Natural killer cell (primary cell): ENCODE measurements around the gene CUZD1. TPM values are rescaled to one million over a fixed set of nuclear protein-coding genes. Genes with fewer than 3 reads are reported as not detected.

ENCODE experiments used
- ATAC-seq, 3 donors: fragments of 150-1000 bp in 2 of 3; fragments of 200-7000 bp in 1 of 3; cut with Tn5 transposase; 1 replicate in 1 of 3; 2 replicates in 2 of 3; pipeline ENCODE4 v1.10.0; 2021; ENCODE audit warnings: mild to moderate bottlenecking in 2 of 3, moderate library complexity in 2 of 3
- DNase-seq, 2 donors: peaks; one replicate each; pipeline versions ENCODE4 v3.0.0 to v3.0.0-alpha.2; 2013 to 2021; ENCODE audit warnings: mixed read lengths in 1 of 2
- H3K27ac ChIP-seq: one replicate; pipeline ENCODE4 v1.5.1; 2013; ENCODE audit warnings: mild to moderate bottlenecking, low read length
- H3K27me3 ChIP-seq: one replicate; pipeline ENCODE4 v1.6.1; 2013; ENCODE audit warnings: low read length; ENCODE audit not compliant: control insufficient read depth, insufficient read depth
- H3K36me3 ChIP-seq: one replicate; pipeline ENCODE4 v1.6.1; 2013; ENCODE audit warnings: low read length; ENCODE audit not compliant: control insufficient read depth, insufficient read depth
- H3K4me1 ChIP-seq: one replicate; pipeline ENCODE4 v1.6.1; 2013; ENCODE audit warnings: low read length; ENCODE audit not compliant: control insufficient read depth, insufficient read depth
- H3K4me3 ChIP-seq: one replicate; pipeline ENCODE4 v1.5.1; 2013; ENCODE audit warnings: low read length
- H3K9me3 ChIP-seq: one replicate; pipeline ENCODE4 v1.6.1; 2013; ENCODE audit warnings: low read length; ENCODE audit not compliant: control insufficient read depth, insufficient read depth
- H3K27ac Mint-ChIP-seq, 2 donors: one replicate each; pipeline ENCODE4 v1.8.0; 2022; ENCODE audit warnings: mild to moderate bottlenecking in 2 of 2, mixed read lengths in 2 of 2, moderate library complexity in 1 of 2
- H3K27me3 Mint-ChIP-seq, 2 donors: one replicate each; pipeline ENCODE4 v1.8.0; 2022; ENCODE audit warnings: low read depth in 2 of 2, mixed read lengths in 2 of 2
- H3K36me3 Mint-ChIP-seq: one replicate; pipeline ENCODE4 v1.8.0; 2022; ENCODE audit warnings: mixed read lengths
- H3K4me1 Mint-ChIP-seq, 2 donors: one replicate each; pipeline ENCODE4 v1.8.0; 2022; ENCODE audit warnings: mixed read lengths in 2 of 2
- H3K4me3 Mint-ChIP-seq: one replicate; pipeline ENCODE4 v1.8.0; 2022; ENCODE audit warnings: mild to moderate bottlenecking, moderate library complexity, mixed read lengths
- H3K9me3 Mint-ChIP-seq, 2 donors: one replicate each; pipeline ENCODE4 v1.8.0; 2022; ENCODE audit warnings: mixed read lengths in 2 of 2
- CTCF ChIP-seq: fragments of 200-600 bp; IDR thresholded peaks from one replicate; pipeline ENCODE4 v1.8.0; 2022; ENCODE audit warnings: antibody characterized with exemption
- WGBS: methylation state at CpG from one replicate; pipeline ENCODE4 v1.1.7; 2013; ENCODE audit warnings: missing lambda C conversion rate; ENCODE audit not compliant: insufficient coverage; 5-methylcytosine and 5-hydroxymethylcytosine counted together
- intact Hi-C: fragments of 100-400 bp; cut with micrococcal nuclease; formaldehyde crosslinking; loops from one replicate; pipeline ENCODE4 v1.14.2; 2022
- total RNA-seq, 4 donors: library from RNA; stranded (reverse); fragments of 120-200 nt in 1 of 4; gene quantifications; one replicate each; pipeline versions ENCODE4 v1.2.3 to v1.2.4, GENCODE V29; 2013 to 2022

CUZD1 gene
- total RNA-seq, 3 donors from 2014 or later (not counting 1 experiment from before 2014, with no cell fraction given), result 0.61 to 0.78 (median 0.63) TPM

- DNase-seq (no peak), ATAC-seq (no peak)
- no peaks in the 10 kb centered on the region for H3K9me3 ChIP-seq
- H3K4me1 Mint-ChIP-seq, result peaks cover 6 to 7% of the 10 kb centered on the region in 2 donors
- WGBS, result 64% methylated on average over 12 of the region's 12 CpGs
- H3K27ac ChIP-seq, result no peak overlapping the region
- no peak overlapping the region for H3K27ac Mint-ChIP-seq
- intact Hi-C loops, result no loop called here
- H3K4me3 Mint-ChIP-seq, result no peak overlapping the region
- no peaks in the 10 kb centered on the region for H3K9me3 Mint-ChIP-seq
- H3K4me3 ChIP-seq, result no peak overlapping the region
- peaks cover 3% of the 10 kb centered on the region for H3K36me3 ChIP-seq
- H3K4me1 ChIP-seq, result no peaks in the 10 kb centered on the region
- no peaks in the 10 kb centered on the region for H3K27me3 ChIP-seq
- TF ChIP-seq CTCF, result no peak
- no peaks in the 10 kb centered on the region for H3K27me3 Mint-ChIP-seq
- no peaks in the 10 kb centered on the region for H3K36me3 Mint-ChIP-seq
Measured at GRCh38 chr10:122847782-122848604, 2.3 kb upstream of the CUZD1 start.

DNA sequence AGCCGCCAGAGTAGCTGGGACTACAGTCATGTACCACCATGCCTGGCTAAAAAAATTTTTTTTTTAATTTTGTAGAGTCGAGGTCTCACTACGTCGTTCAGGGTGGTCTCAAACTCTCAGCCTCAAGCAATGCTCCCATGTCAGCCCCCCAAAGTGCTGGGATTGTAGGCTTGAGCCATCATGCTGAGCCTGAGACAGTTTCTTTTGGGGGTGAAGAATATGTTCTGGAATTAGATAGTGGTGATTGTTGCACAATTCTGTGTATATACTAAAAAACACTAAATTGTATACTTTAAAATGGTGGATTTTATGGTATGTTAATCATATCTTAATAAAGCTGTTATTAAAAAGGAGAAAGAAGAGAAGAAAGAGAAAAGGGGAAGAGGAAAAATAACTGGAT is 1.5 kb downstream of the CUZD1 start:
- Histone ChIP-seq H3K4me3 (no peak overlapping the region), H3K9me3 (no peaks in the 10 kb centered on the region), H3K27ac (no peak overlapping the region), H3K4me1 (no peaks in the 10 kb centered on the region), H3K27me3 (no peaks in the 10 kb centered on the region), H3K36me3 (peaks cover 6% of the 10 kb centered on the region)
- WGBS, result 94% methylated on average over 4 of the region's 4 CpGs
- H3K27me3 Mint-ChIP-seq, result no peaks in the 10 kb centered on the region
- no peaks in the 10 kb centered on the region for H3K9me3 Mint-ChIP-seq
- H3K36me3 Mint-ChIP-seq, result peaks cover 10% of the 10 kb centered on the region
- H3K4me1 Mint-ChIP-seq, result peaks cover 6% of the 10 kb centered on the region in 2 donors
- intact Hi-C loops, result no loop called here
- DNase-seq (no peak), ATAC-seq (no peak)
- H3K4me3 Mint-ChIP-seq, result no peak overlapping the region
- TF ChIP-seq CTCF, result no peak
- H3K27ac Mint-ChIP-seq, result no peak overlapping the region

DNA sequence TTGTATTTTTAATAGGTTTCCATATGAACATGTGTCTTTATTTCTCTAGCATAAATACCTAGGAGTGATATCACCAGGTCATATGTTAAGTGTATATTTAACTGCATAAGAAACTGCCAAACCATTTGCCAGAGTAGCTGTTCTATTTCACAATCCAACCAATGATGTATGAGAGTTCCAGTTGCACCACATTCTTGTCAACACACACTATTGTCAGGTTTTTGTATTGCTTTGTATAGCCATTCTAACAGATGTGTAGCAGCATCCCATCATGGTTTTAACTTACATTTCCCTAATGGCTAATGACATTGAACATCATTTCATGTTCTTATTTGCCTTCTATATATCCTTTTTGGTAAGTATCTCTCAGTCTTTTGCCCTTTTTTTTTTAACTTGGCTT is 4.1 kb downstream of the CUZD1 start:
- Histone ChIP-seq H3K27ac (no peak overlapping the region), H3K4me1 (no peaks in the 10 kb centered on the region), H3K4me3 (no peak overlapping the region), H3K9me3 (no peaks in the 10 kb centered on the region), H3K27me3 (no peaks in the 10 kb centered on the region), H3K36me3 (peaks cover 6% of the 10 kb centered on the region)
- Mint-ChIP-seq H3K9me3 (no peaks in the 10 kb centered on the region), H3K4me3 (no peak overlapping the region), H3K27me3 (no peaks in the 10 kb centered on the region), H3K36me3 (peaks cover 20% of the 10 kb centered on the region), H3K27ac (no peak overlapping the region), H3K4me1 (no peaks in the 10 kb centered on the region)
- ATAC-seq (no peak), DNase-seq (no peak)
- TF ChIP-seq CTCF, result no peak
- intact Hi-C loops, result no loop called here

GRCh38 chr10:122839505-122839904 is 6.2 kb downstream of the CUZD1 start:
- Mint-ChIP-seq H3K4me1 (no peaks in the 10 kb centered on the region), H3K4me3 (no peak overlapping the region)
- DNase-seq, result no peak

More at GRCh38 chr10:122839505-122839904, 6.2 kb downstream of the CUZD1 start:
- intact Hi-C loops, result no loop called here
- Mint-ChIP-seq H3K27me3 (no peaks in the 10 kb centered on the region), H3K9me3 (no peaks in the 10 kb centered on the region), H3K27ac (no peak overlapping the region), H3K36me3 (peaks cover 20% of the 10 kb centered on the region)
- Histone ChIP-seq H3K36me3 (peaks cover 11% of the 10 kb centered on the region), H3K27me3 (no peaks in the 10 kb centered on the region), H3K9me3 (no peaks in the 10 kb centered on the region), H3K4me1 (no peaks in the 10 kb centered on the region), H3K4me3 (no peak overlapping the region), H3K27ac (no peak overlapping the region)
- no peak for ATAC-seq
- TF ChIP-seq CTCF, result no peak
